HFF-Myc (cell line): ENCODE measurements around the gene NEK8.

Experiments
- DNase-seq: peaks from one replicate; pipeline ENCODE4 v3.0.0-alpha.2; 2011; ENCODE audit warnings: low read depth; ENCODE audit errors: extremely low read depth
- H3K4me3 ChIP-seq: replicated peaks from 2 replicates; pipeline ENCODE4 v1.5.1; 2011; ENCODE audit warnings: low read depth, mild to moderate bottlenecking, control low read depth, low read length
- TF ChIP-seq, protein P1 (sequence below): IDR thresholded peaks from 2 replicates; pipeline ENCODE4 v1.5.1; 2012; ENCODE audit warnings: mild to moderate bottlenecking, low read depth, low read length, control low read depth; ENCODE audit errors: missing control alignments

NEK8 gene

GRCh38 chr17:28702752-28703150 is 25.8 kb upstream of the NEK8 start:
- TF ChIP-seq, protein P1, sequence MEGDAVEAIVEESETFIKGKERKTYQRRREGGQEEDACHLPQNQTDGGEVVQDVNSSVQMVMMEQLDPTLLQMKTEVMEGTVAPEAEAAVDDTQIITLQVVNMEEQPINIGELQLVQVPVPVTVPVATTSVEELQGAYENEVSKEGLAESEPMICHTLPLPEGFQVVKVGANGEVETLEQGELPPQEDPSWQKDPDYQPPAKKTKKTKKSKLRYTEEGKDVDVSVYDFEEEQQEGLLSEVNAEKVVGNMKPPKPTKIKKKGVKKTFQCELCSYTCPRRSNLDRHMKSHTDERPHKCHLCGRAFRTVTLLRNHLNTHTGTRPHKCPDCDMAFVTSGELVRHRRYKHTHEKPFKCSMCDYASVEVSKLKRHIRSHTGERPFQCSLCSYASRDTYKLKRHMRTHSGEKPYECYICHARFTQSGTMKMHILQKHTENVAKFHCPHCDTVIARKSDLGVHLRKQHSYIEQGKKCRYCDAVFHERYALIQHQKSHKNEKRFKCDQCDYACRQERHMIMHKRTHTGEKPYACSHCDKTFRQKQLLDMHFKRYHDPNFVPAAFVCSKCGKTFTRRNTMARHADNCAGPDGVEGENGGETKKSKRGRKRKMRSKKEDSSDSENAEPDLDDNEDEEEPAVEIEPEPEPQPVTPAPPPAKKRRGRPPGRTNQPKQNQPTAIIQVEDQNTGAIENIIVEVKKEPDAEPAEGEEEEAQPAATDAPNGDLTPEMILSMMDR: no peak

DNA sequence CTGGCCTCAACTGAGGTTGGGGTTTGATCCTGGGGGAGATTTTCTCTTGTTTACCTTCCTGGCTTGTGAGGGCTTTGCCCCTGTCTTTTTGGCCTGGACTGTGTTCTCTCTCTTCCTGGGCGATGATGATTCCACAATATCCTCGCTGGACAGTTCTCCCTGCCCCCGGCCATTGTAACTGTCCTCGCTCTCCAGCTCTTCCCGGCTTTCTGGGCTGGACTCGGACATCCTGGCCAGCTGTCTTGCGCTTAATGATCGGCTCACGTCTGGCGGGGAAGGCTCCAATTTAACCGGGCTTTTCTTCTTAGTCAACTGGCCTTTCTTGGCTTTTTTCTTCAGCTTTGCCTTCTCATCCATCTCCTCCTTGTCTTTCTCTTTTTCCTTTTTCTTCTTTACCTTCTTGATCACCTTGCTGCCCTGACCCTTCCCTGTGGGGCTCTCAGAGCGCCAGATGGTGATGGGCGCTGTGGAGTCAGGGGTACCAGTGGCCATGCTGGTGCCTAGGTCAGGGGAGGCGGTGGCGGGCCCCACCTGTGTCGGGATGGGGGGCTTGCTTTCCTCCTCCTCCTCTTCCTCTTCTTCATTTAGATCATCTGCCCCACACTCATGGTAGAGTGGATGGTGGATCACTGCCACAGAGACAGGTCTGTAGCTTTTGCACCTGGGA is 24.9 kb upstream of the NEK8 start:
- H3K4me3 ChIP-seq: no peak overlapping the region
- TF ChIP-seq, protein P1: no peak
- DNase-seq: no peak

More at GRCh38 chr17:28702752-28703150, 25.8 kb upstream of the NEK8 start:
- H3K4me3 ChIP-seq: no peak overlapping the region
- DNase-seq: no peak

- TF ChIP-seq, protein P1: no peak
- no peak overlapping the region for H3K4me3 ChIP-seq
- no peak for DNase-seq
Measured at GRCh38 chr17:28704219-28704858, 24.2 kb upstream of the NEK8 start.

- no peak overlapping the region for H3K4me3 ChIP-seq
- TF ChIP-seq, protein P1: no peak
Measured at GRCh38 chr17:28705074-28705659, 23.4 kb upstream of the NEK8 start.

DNA sequence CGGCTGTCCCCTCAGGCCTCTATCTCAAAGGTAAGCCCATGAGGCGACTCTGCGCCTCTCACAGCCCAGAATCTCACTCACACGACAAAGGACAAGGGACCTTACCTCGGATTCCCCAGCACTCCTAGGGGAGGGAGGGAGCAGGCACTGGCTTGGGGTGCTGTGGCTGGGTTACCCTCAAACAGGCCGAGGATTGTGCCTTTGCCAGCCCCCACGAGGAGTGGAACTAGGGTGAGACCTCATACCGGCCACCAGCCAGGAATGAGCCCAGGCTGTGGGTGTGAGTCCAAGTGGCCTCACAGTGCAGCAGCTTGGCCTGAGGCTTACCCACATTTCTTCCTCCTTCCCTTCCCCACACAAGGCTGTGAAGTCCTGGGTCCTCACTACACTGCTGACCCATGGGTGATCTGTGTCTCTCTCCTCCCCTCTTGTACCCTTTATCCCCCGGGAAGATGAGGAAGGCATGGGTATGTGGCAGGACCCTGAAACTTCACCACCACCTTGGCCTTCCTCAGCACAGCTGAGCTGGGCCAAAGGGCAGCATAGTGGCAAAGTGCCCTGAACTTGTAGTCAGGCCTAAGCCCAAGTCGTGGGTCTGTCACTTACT is 22.8 kb upstream of the NEK8 start:
- TF ChIP-seq, protein P1: no peak
- no peak for DNase-seq
- no peak overlapping the region for H3K4me3 ChIP-seq

More at GRCh38 chr17:28705074-28705659, 23.4 kb upstream of the NEK8 start:
- no peak for DNase-seq

GRCh38 chr17:28706471-28707338 is 21.9 kb upstream of the NEK8 start:
- H3K4me3 ChIP-seq: no peak overlapping the region
- DNase-seq: no peak
- TF ChIP-seq, protein P1: no peak
